Esophagus muscularis mucosa (tissue), 4 donors: ENCODE results near the gene TTC7B. TPM values are rescaled to one million over a fixed set of nuclear protein-coding genes. Genes with fewer than 3 reads are reported as not detected.

ENCODE experiments used
- DNase-seq: peaks from one replicate; pipeline ENCODE4 v3.0.0-alpha.2; 2017; ENCODE audit errors: extremely low spot score
- H3K27ac ChIP-seq, 4 donors: fragments of 200-600 bp; sonication (generic); replicated peaks in 1 of 4; 1 replicate in 3 of 4; 2 replicates in 1 of 4; pipeline ENCODE4 v1.5.1; 2016 to 2019; ENCODE audit warnings: mild to moderate bottlenecking in 1 of 4
- H3K27me3 ChIP-seq, 4 donors: fragments of 200-600 bp; sonication (generic); one replicate each; pipeline versions ENCODE4 v1.5.1 to v1.6.0; 2016 to 2019
- H3K36me3 ChIP-seq, 4 donors: fragments of 200-600 bp; sonication (generic); one replicate each; pipeline ENCODE4 v1.5.1; 2016 to 2019
- H3K4me1 ChIP-seq, 4 donors: fragments of 200-600 bp; sonication (generic); one replicate each; pipeline ENCODE4 v1.5.1; 2016 to 2019
- H3K4me3 ChIP-seq, 4 donors: fragments of 200-600 bp; sonication (generic); 1 replicate in 2 of 4; 2 replicates in 2 of 4; pipeline ENCODE4 v1.5.1; 2016 to 2019; ENCODE audit warnings: mild to moderate bottlenecking in 4 of 4, moderate library complexity in 1 of 4
- H3K9me3 ChIP-seq, 4 donors: fragments of 200-600 bp; sonication (generic); 1 replicate in 3 of 4; 2 replicates in 1 of 4; pipeline ENCODE4 v1.5.1; 2016 to 2019
- CTCF ChIP-seq, 3 experiments: fragments of 200-600 bp in 2 of 3; fragments of 450-650 bp in 1 of 3; sonication (generic) in 2 of 3; IDR thresholded peaks; one replicate each; pipeline ENCODE4 v1.5.1; 2017 to 2019; ENCODE audit warnings: antibody characterized with exemption in 3 of 3, mild to moderate bottlenecking in 2 of 3, moderate library complexity in 1 of 3
- EP300 ChIP-seq: sonication (generic); formaldehyde crosslinking; IDR thresholded peaks from one replicate; pipeline ENCODE4 v1.6.1; 2017; ENCODE audit warnings: antibody characterized with exemption
- POLR2A ChIP-seq: fragments of 450-650 bp; IDR thresholded peaks from one replicate; pipeline ENCODE4 v1.6.1; 2017; ENCODE audit warnings: antibody characterized with exemption, moderate library complexity, mild to moderate bottlenecking, low read depth
- POLR2AphosphoS5 ChIP-seq, 2 donors: sonication (generic); formaldehyde crosslinking; IDR thresholded peaks; one replicate each; pipeline ENCODE4 v1.6.1; 2017; ENCODE audit warnings: antibody characterized with exemption in 2 of 2
- WGBS: methylation state at CpG from one replicate; pipeline ENCODE4 v1.1.5; 2018; 5-methylcytosine and 5-hydroxymethylcytosine counted together
- intact Hi-C: fragments of 100-400 bp; cut with DNase I; formaldehyde crosslinking; loops from one replicate; pipeline ENCODE4 v1.15.1; 2023
- total RNA-seq, 4 donors: library from RNA; depleted of rRNA; stranded (reverse); fragments of >200 nt; gene quantifications; one replicate each; pipeline versions ENCODE4 v1.1.0 to v1.2.1, GENCODE V29; 2016

TTC7B gene
- total RNA-seq, 4 donors from 2014 or later: 54.4 to 148 (median 113) TPM

- Histone ChIP-seq H3K27me3 (no peaks in the 10 kb centered on the region), H3K36me3 (peaks cover 0 to 16% (median 8%) of the 10 kb centered on the region in 4 donors), H3K4me1 (peaks cover 42 to 65% (median 61%) of the 10 kb centered on the region in 4 donors), H3K4me3 (no peak overlapping the region), H3K9me3 (no peaks in the 10 kb centered on the region), H3K27ac (peak overlapping the region in 1 of 4 donors; percentile 66)
- no peak for DNase-seq
- WGBS: 94% methylated on average over 11 of the region's 11 CpGs
- intact Hi-C loops: no loop called here
- no peak for TF ChIP-seq EP300
- TF ChIP-seq POLR2AphosphoS5 (IDR thresholded peaks at IDR 0.05): no peak
- TF ChIP-seq POLR2A: no peak
These were observed 243.6 kb downstream of the TTC7B start for GRCh38 chr14:90572441-90573150.

- Histone ChIP-seq H3K27ac (peak overlapping the region in 1 of 4 donors; percentile 79), H3K27me3 (no peaks in the 10 kb centered on the region), H3K4me3 (no peak overlapping the region), H3K9me3 (no peaks in the 10 kb centered on the region), H3K4me1 (peaks cover 34 to 63% (median 53%) of the 10 kb centered on the region in 4 donors), H3K36me3 (peaks cover 0 to 13% (median 6%) of the 10 kb centered on the region in 4 donors)
- 93% methylated on average over 13 of the region's 13 CpGs for WGBS
- DNase-seq: no peak
- intact Hi-C loops: no loop called here
- TF ChIP-seq POLR2A: no peak
- TF ChIP-seq CTCF (IDR thresholded peaks at IDR 0.05): no peak
- no peak for TF ChIP-seq EP300
- TF ChIP-seq POLR2AphosphoS5 (IDR thresholded peaks at IDR 0.05): no peak
These were observed 244.9 kb downstream of the TTC7B start for GRCh38 chr14:90571149-90571947.

GRCh38 chr14:90570461-90570860 is 245.8 kb downstream of the TTC7B start:
- peaks cover 30 to 64% (median 49%) of the 10 kb centered on the region in 4 donors for H3K4me1 ChIP-seq
- intact Hi-C loops: no loop called here
- DNase-seq: no peak
- peak overlapping the region in 2 of 4 donors; percentile 76 to 79 for H3K27ac ChIP-seq
- WGBS: 96% methylated on average over 17 of the region's 17 CpGs
- H3K27me3 ChIP-seq: no peaks in the 10 kb centered on the region
- no peak overlapping the region for H3K4me3 ChIP-seq
- peaks cover 0 to 13% (median 6%) of the 10 kb centered on the region in 4 donors for H3K36me3 ChIP-seq
- TF ChIP-seq POLR2AphosphoS5 (IDR thresholded peaks at IDR 0.05): no peak
- TF ChIP-seq POLR2A: no peak
- no peak for TF ChIP-seq CTCF (IDR thresholded peaks at IDR 0.05)
- no peak for TF ChIP-seq EP300
- H3K9me3 ChIP-seq: no peaks in the 10 kb centered on the region

- H3K4me1 ChIP-seq: peaks cover 24 to 64% (median 49%) of the 10 kb centered on the region in 4 donors
- WGBS: 90% methylated on average over 7 of the region's 9 CpGs
- H3K27me3 ChIP-seq: no peaks in the 10 kb centered on the region
- H3K36me3 ChIP-seq: peaks cover 0 to 13% (median 6%) of the 10 kb centered on the region in 4 donors
- TF ChIP-seq POLR2AphosphoS5 (IDR thresholded peaks at IDR 0.05): no peak
- TF ChIP-seq POLR2A: no peak
- no peak for TF ChIP-seq EP300
- no peak for TF ChIP-seq CTCF (IDR thresholded peaks at IDR 0.05)
- intact Hi-C loops: no loop called here
- H3K4me3 ChIP-seq: no peak overlapping the region
- H3K9me3 ChIP-seq: no peaks in the 10 kb centered on the region
- peak overlapping the region; percentile 69 to 79 (median 76) for H3K27ac ChIP-seq
- DNase-seq: no peak
These were observed 246.4 kb downstream of the TTC7B start for GRCh38 chr14:90569606-90570387.
